Hematopoietic multipotent progenitor cell treated with erythropoietin and hydrocortisone succinate and interleukin-3 and kit ligand, for 17 days (in vitro differentiated cells): ENCODE data around the gene CYP4F12.

ENCODE experiments used
- DNase-seq: peaks from one replicate; pipeline ENCODE4 v3.0.0-alpha.2; 2015; ENCODE audit warnings: low spot score

The CYP4F12 gene

DNA sequence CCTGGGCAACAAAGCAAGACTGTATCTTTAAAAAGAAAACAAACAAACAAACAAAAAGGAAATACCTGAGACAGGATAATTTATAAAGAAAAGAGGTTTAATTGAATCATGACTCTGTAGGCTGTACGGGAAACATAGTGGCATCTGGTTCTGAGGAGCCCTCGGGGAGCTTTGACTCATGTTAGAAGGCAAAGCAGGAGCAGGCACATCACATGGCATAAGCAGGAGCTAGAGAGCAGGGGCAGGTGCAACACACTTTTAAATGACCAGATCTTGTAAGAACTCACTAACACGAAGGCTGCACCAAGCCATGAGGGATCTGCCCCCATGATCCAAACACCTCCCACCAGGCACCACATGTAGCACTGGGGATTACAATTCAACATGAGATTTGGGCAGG lies 41.8 kb downstream of the CYP4F12 start:
- DNase-seq = no peak

DNA sequence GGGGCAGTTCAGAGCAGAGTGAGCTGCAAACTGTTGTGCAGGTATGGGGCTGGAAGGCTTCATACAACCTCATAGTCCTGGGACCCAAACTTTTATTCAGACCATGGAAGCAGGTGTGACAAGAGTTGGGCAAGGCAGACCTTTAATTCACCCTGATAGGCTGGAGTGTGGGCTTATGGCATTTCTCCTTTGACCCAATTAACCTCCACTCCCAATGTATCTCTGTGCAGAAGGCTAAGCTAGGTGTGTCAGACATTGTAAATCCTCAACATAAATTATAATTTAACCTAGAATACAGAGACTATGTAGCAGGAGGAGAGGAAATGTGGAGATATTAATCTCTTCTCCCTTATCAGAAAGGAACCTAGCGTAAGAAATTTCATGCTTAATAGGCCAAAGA lies 42.8 kb downstream of the CYP4F12 start:
- DNase-seq = no peak

DNA sequence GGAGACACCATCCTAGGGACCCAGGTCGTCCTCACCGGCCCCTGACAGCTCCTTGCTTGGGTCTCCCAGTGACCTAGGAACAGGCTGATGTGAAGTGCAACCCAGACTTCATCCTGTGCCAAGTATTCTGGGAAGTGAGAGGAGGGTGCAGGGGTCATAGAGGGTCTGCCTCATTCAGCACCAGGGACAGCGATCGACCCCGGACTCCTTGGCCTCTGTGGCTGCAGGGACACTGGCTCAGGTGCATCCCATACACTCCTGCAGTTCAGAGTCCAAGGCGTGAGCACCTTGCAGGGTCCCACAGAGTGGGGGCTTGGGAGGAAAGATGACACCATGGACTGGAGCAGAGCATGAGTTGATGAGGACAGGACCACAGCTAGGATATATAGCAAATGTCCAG lies 44.9 kb downstream of the CYP4F12 start:
- DNase-seq = no peak

DNA sequence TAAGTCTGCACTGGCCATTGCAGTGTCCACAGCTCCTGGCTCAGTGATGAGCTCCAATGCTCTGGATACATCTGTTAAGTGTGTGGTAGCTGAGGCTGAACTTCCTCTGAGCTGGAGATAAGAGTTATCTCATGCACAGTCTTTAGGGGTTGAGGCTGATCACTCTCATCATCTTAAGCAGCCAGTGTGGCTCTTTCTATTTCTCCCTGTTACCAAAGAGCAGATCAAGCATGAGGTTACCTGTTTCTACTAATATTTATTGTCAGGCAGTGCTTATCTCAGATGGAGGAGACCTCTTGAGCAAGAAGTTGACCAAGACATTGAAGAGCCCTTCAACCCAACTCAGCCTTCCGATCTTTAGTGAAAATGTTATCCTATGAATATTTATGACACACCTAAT lies 48.4 kb downstream of the CYP4F12 start:
- DNase-seq = no peak

DNA sequence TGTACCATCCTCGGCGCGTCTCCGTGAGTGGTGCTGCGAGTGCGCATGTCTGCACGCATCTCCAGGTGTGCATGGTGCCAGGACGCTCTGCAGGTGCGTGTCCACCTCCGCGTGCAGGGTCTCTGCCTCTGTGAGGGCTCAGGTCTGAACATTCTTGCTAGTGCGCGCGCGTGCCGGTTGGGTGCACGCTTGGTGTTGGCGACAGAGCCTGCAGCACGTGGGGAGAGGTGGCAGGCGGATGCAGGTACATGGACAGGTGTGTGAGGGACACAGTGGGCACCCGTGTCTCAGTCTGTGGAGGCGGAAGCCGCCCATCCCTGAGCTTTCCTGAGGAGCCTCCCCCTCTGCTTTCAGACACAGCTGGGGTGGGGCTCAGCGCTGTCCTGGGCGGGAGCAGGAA lies 50.1 kb downstream of the CYP4F12 start:
- DNase-seq = no peak

DNA sequence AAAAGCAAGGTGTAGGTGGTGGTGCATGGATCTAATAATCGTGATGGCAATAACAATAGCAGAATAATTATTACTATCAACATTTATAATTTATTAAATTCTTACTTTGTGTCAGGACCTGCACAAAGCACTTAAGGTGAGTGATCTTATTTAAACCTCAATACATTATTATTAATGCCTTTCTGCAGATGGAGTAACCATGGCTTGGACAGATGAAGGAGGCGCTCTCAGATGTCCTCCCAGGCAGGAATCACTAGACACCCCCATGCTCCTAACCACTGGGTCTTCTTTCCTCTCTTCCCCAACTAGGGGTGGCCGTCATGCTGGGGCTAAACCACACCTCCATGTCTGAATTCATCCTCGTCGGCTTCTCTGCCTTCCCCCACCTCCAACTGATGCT lies 54.8 kb downstream of the CYP4F12 start, which contains the start of gene OR10H2:
TSS of gene OR10H2 (plus strand) at position 301 of the 400 bp plus-strand sequence. CDS start at position 321, 20 bp downstream.
- DNase-seq = no peak

DNA sequence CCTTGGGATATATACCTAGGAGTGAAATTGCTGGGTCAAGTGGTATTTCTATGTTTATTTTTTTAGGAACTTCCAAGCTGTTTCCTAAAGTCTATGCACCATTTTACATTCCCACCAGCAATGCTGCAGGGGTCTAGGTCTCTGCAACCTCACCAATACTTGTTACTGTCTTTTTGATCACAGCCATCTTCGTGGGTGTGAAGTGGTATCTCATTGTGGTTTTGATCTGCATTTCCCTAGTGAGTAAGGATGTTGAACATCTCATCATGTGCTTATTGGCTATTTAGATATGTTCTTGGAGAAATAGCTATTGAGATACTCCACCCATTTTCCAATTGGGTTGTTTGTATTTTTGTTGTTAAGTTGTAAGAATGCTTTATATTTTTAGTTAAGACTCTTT lies 57.7 kb downstream of the CYP4F12 start:
- DNase-seq = no peak

DNA sequence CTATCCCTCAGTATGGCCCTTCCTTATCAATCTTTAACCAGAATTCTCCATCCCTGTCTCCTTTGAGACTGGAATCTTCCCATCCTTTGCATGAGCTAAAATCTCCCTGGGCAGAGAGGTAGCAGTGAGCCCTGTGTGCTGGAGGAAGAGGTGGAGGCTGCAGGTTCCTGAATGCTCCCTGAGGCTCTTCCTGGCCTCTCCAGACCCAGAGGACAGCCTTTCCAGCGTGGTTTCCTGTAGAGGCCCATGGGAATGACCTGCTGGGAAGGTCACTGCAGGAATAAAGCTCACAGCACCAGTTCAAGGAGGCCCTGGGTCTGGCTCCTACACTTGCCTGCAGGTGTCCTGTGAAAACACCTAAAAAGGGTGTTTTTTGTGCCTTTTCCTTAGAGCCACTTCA lies 59.5 kb downstream of the CYP4F12 start:
- DNase-seq = no peak

DNA sequence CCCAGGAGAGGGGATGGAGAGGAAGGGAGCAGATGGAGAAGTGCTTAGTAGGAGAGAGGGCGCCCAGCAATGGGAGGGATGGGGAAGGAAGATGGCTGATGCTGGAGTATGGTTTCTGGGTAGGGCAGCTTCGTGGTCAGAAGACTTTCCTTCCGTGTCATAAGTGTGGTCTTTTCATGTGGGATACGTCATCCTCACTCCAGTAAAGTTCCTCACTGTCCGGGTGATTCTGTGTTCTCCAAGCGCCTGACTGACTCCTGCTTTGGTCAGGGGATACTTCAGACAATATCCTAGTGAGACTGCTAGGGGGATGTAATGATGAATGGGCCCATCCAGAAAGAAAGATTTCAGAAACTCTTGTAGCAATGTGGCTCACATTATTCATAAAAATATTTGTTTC lies 61.0 kb downstream of the CYP4F12 start:
- DNase-seq = no peak

DNA sequence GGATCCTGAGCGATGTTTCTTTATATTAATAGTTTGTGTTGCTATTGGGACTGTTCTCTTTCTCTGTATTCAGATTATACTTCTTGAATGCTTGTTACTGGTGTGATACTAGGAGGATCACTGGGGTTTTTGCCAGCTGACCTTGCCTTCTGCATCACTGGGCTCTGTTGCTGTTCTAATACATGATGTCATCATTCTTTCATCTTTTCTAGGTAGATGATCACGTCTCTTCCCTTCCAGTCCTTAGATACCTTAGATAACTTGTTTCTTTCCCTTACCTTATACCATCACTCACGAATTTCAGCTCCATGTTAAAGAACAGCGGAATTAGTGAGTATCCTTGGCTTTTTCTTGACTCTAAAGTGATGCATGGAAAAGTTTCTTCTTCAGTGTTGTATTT lies 64.8 kb downstream of the CYP4F12 start, which contains the start of gene OR10H3:
TSS of gene OR10H3 (plus strand) at position 264 of the 400 bp plus-strand sequence. CDS start 3,408 bp downstream, outside the sequence.
- DNase-seq = no peak

DNA sequence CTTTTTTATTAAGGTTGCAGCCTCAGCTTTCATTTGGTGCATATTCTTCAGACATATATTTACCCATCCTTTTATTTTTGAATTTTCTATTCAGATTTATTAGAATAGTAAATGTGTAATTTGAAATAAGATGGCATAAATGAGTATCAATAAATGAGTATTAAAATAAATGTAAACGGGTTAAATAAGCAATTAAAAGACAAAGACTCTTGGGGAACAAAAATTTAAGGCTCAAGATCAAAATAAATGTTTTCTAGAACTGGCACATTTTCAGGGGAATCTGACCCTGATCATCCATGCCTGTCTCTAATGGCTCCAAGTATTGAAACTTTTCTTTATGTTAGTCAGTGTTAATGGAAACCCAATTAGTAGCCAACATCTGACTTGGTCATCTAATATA lies 67.9 kb downstream of the CYP4F12 start:
- no peak for DNase-seq
